GM19455 (cell line): Measurements from ENCODE around the gene WSB1.
"Not testable (repeated sequence)": the region's sequence is repeated elsewhere in the genome, so short reads cannot be mapped to it uniquely, and the experiment has no call there.

Experiments
- ATAC-seq: cut with Tn5 transposase; IDR thresholded peaks from one replicate; pipeline ENCODE4 v1.9.1; 2021; ENCODE audit not compliant: unreplicated experiment

WSB1 gene

DNA sequence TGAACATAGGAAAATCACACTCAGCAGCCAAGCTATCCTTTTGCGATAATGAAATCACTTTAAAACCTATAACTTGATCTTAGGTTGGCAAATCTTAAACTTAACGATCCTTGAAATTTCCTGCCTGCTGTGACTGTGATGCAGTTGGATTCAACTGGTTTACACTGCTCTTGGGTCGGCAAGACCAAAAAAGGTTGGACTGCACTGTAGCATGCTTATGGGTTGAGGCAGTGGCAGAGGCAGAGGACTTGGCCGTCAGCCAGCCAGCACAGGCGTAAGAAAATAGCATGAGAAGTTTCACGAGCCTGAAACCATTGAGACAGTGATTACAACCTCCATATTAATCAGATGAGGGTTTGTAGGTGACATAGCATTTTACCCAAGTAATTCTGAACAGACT is 21.4 kb downstream of the WSB1 start:
- ATAC-seq, result no peak

DNA sequence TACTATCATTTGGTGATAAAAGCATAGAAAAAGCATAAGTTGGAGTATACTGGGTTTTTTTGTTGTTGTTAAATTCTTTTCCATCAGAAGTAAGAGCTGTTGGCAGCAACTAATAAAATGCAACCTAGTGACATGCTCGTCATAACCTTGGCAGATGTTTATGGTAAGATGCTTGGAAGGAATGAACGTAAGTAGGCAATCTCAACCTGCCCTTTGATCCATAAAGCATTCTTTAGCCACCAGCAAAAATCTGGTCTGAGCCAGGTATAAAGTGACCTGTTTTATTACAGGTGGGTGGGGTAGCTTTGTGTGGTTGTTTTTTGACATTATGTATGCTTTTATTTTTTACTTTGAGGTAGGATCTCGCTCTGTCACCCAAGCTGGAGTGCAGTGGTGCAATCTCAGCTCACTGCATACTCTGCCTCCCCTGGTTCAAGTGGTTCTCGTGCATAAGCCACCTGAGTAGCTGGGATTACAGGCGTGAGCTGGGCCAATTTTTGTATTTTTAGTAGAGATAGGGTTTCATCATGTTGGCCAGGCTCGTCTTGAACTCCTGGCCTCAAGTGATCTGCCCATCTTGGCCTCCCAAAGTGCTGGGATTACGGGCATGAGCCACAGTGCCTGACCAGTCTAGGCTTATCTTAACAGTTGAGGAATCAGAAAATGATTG is 22.0 kb downstream of the WSB1 start:
- ATAC-seq, result no peak

DNA sequence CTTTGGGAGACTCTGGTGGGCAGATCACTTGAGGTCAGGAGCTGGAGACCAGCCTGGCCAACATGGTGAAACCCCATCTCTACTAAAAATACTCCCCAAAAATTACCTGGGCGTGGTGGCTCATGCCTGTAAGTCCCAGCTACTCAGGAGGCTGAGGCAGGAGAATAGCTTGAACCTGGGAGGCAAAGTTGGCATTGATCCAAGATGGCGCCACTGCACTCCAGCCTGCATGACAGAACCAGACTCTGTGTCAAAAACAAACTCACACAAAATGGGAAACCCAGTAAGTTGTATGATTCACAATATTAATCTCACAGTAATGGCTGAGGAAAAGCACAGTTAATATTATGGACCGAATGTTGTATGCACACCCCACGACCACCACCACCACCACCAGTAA is 24.3 kb downstream of the WSB1 start:
- ATAC-seq, result no peak

DNA sequence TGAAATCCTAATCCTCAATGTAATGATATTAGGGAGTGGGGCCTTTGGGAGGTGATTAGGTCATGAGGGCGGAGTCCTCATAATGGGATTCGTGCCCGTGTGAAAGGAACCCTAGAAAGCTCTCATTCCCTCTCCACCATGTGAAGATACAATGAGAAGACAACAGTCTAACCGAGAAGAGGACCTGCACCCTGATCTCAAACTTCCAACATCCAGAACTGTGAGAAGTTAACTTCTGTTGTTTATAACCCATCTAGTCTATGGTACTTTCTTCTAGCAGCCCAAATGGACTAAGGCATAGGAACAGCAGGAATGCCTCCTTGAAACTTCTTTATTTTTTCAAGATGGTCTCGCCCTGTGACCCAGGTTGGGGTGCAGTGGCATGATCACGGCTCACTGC is 24.7 kb downstream of the WSB1 start:
- ATAC-seq, result no peak

DNA sequence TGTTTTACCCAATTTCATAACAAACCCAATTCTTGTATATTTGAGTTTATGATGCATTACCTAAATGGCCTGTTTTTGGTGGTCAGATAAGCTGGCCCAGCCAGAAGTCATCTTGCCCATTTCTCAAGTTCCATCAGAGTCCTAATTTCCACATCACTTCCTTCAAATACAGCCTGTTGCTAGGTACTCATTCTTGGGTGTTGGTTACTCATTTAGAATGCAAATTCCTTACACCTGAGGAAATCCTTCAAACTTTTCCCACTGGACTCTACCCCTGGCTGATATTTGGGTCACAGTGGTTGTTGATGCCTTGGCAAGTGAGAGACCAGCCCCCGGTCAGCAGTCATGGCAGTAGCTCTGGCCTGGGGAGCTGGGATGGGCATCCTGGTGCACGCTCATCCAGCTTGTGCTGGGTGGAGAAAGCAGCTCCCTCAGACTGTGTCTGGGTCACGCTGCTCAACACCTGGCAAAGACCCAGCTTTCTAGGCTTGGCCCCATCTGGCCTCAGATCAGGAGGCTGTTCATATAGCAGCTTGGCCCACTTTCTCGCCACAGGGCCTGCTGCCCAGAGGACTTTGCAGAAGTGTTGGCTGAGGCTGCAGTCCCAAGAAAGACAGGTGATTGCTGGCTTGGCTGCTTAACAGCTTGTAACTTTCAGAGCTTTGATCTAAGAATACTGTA is 25.8 kb downstream of the WSB1 start:
- ATAC-seq, result no peak

DNA sequence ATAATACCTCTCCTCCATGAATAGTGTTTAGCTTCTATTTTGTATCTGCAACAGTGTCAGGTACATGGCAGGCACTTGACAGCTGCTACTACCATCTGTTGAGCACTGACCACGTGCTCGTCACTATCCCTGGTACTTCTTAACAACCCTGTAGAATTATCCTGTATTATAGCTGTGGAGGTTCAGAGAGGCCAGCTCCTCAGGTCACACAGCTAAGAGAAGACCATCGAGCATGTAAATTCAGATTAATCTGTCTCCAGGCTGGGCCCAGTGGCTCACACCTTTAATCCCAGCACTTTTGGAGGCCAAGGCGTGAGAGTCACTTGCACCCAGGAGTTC is 26.3 kb downstream of the WSB1 start:
- no peak for ATAC-seq

DNA sequence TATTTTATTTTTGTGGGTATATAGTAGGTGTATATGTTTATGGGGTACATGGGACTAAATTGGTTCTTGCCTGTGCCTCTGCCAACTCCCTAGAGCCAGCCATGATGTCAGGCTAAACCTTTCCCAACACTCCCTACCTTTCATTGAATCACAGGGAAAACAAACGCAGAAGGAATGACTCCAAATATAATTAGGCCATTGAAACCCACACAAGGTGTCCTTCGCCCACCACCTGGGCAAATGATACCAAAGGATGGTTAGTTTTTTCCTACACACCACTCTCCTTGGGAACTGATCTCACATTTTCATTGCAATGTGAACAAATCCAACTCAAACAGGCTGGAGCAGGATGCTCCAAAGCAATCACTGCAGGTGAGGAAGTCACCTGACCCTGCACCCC is 27.5 kb downstream of the WSB1 start:
- ATAC-seq, result no peak

DNA sequence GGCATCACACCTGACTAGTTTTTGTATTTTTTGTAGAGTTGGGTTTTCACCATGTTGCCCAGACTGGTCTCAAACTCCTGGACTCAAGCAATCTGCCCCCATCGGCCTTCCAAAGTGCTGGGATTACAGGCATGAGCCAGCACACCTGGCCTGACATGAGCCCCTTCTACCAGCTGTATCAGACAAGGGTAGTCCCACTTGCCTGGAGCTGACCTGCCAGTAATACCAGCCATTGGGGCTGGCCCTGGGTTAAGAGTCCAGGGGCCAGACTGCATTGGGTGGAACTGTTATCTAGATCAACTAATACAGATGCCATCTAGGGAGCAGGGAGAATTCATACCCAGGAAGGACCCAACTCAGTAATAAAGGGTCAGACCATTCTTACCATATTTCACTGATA is 28.1 kb downstream of the WSB1 start:
- ATAC-seq, result no peak

DNA sequence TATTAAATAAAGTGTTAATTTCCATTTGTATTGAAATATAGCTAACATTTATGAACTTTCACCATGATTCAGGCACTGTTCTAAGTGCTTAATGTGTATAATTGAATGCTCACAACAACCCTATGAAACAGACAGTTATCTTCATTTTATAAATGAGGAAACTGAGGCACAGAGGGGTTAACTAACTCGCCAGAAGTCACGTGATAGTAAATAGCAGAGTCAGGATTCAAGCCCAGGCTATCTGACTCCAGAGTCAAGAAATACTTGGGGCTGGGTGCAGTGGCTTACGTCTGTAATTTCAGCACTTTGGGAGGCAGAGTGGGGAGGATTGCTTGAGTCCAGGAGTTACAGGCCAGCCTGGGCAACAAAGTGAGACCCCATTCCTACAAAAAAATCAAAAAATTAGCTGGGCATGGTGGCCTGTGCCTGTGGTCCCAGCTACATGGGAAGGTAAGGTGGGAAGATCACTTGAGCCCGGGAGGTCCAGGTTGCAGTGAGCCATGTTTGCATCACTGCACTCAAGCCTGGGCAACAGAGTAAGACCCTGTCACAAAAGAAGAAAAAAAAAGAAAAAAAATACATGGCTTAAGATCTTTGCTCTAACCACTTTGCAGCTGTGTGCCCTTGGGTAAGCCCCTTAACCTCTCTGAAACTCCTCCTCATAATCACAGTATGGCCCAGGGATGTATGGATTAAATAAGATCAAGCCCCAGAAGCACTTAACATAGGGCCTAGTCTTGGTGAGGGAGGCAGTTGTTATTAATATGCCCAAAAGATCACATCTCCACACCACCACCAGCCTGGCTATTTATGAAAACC is 29.0 kb downstream of the WSB1 start:
- ATAC-seq, result no peak

DNA sequence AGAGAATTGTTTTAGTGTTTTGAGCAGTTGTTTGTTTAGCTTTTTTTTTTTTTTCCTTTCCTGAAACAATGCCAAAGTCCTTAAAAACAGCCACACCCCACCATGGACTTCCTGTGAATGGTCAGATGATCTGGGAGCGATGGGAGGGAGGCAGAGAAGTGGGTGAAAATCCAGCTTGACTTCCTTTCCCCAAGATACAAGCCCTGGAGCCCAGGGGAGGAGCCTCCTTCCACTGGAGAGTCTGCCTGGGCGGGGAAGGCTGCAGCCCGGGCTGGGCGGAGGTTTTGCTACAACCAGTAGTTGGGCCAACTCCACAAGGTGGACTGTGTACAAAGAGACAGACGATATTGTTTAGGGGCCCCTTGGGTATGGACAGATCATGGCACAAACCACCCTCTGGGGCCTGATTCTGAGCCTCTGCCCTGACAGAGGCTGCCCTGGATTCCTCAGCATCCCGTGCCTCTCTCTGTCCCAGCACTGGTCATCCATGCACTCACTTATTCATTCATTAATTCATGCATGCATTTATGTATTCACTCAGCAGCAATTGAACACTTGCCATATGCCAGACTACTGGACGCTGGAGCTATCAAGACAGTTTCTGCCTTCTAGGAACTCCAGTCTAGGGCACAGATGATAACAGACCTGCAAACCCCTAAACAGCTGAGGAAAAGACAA is 29.8 kb downstream of the WSB1 start:
- ATAC-seq, result no peak

DNA sequence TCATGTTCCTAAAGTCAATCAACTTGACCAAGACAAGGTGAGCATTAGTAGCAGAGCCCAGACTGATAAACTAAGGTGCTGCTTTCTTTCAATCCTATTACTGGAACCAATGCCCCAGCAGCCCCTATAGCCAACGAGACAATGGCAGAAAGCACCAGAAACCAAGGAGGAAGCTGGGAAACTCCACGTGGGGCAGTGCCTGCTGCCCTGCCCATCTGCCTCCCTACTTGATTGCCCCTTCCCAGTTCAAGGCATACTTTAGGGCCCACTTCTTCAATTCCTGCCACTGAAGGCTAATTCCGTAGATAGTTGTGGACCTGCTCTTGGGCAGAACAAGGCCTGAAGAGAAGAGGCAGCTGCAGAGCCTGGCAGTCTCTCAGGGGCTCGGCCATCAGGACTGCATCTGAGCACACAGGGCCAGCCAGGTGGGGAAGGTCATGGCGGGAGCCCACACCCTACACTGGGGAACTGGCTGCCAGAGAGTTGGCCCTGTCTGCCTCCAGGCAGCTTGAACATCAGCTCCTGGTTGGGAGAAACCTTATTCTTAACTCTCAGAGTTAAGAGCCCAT is 30.9 kb downstream of the WSB1 start:
- no peak for ATAC-seq

DNA sequence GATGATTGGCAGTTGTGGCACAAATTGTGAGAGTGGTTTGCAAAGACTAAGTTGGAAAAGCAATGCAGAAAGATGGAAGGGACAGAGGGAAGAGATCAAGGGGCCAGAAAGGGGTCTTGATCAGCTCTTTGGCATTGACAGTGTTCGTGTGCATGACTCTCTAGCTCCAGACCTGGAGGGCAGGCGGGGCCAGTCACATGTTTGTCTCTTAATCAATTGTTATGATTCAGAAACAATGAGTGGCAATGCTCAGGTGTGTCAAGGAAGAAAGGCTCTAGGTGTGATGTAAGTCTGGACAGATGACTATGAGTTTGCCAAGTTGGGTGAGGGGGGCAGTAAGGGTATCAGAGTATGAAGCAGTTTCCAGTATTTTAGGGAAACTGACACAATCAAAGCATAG is 32.1 kb downstream of the WSB1 start:
- ATAC-seq, result no peak

DNA sequence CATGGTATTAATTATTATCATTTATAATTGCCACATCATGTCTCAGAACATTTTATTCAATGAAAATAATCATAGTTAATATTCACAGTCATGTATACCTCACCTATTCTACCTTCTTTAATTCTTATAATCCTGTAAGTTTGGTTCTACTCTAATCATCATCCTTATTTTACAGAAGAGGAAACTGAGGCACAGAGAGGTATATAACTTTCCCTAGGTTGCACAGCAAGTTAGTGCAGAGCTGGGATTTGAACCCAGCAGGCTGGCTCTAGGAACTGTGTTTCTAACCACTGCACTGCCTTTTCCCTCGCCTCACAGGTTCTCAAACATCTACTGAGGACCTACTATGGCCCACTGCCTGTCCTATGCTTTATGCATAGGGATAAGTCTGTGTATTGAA is 32.7 kb downstream of the WSB1 start:
- no peak for ATAC-seq

DNA sequence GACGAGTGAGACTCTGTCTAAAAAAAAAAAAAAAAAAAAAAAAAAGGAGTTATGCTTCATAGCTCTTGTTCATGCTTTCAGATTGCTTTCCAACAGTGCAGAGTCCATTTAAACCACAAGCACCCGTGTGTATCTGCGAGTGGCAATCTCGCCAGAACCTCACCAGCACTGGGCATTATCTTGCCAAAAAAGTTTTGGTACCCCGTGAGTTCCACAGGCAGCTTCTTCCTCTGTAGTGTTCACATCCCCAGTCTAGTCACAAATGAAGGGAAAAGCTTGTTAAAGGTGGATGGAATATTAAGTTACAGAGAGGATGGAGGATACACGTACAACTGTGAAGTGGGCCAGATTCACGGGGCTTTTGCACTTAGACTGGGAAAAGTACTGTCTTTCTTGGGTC is 33.5 kb downstream of the WSB1 start:
- no peak for ATAC-seq

DNA sequence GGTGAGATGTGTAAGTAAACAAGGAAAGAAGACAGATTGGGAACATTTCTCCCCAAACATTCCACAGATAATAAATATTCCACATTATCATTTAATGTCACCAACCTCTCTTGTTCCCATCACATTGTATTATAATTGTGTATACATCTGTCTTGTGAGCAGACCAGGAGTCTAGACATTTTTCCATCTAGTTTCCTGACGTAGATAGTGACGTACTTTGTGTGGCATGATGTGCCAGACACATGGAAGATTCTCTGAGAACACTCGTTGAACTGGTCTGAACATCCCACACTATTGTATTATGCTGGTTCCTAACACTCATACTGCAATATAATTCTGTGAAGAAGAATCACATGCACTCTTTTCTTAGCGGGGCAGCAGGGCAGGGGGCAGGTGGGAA is 34.0 kb downstream of the WSB1 start:
- ATAC-seq, result no peak

DNA sequence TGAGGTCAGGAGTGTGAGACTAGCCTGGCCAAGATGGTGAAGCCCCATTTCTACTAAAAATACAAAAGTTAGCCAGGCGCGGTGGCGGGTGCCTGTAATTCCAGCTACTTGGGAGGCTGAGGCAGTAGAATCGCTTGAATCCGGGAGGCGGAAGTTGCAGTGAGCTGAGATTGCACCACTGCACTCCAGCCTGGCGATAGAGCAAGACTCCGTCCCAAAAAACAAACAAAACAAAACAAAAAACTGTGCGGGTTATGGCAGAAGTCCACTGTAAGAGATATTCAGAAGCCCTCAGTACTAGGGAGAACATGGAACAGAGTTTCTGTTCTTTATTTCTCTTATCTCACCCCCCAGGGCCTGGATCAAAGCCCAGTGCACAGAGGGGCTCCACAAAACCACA is 34.8 kb downstream of the WSB1 start:
- ATAC-seq, result not testable (repeated sequence)

DNA sequence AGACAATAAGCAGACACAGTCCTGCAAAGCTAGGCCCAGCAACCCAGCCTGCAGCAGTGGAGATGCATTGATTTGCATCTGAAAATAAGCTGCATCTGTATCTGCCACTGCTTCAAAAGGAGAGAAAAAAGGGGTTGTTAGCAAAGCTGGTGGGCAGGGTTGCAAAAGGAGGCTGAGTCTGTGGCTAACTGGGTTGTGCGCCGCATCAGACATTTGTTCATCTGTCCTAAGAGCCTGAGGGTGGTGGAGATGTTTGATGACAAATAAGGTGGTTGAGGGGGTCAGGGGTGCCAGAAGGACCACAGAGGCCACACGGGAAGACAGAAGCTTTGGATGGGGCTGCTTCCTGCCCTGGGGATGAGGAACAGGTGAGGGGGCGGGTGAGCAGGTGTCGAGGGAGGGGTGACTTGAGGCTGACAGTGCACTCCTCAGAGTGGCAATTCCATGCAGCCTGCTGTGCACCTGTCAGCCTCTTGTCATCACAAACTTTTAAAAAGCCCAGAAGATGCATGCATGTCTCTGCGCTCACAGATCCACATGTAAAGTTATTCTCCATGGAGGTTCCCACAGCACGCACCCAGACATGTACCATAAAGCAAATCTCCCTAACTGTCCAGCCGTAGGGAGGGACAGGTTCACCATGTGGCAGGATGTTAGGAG is 35.4 kb downstream of the WSB1 start:
- no peak for ATAC-seq

DNA sequence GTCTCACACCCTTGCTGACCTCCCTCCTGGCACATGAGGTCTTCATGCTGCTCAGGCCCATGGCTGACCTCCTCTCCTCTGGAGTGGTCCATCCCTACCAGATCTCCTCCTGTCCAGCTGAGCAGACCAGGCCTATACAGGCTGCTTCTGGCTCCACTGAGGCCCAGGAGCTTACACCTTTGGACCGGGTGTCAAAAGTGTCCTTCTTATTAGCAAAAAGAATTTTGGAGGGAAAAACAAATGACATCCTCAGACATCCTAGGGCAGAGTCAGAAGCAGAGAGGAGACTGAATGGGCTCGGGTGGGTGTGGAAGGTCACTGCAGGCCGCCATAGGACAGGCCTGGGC is 38.1 kb downstream of the WSB1 start:
- no peak for ATAC-seq

DNA sequence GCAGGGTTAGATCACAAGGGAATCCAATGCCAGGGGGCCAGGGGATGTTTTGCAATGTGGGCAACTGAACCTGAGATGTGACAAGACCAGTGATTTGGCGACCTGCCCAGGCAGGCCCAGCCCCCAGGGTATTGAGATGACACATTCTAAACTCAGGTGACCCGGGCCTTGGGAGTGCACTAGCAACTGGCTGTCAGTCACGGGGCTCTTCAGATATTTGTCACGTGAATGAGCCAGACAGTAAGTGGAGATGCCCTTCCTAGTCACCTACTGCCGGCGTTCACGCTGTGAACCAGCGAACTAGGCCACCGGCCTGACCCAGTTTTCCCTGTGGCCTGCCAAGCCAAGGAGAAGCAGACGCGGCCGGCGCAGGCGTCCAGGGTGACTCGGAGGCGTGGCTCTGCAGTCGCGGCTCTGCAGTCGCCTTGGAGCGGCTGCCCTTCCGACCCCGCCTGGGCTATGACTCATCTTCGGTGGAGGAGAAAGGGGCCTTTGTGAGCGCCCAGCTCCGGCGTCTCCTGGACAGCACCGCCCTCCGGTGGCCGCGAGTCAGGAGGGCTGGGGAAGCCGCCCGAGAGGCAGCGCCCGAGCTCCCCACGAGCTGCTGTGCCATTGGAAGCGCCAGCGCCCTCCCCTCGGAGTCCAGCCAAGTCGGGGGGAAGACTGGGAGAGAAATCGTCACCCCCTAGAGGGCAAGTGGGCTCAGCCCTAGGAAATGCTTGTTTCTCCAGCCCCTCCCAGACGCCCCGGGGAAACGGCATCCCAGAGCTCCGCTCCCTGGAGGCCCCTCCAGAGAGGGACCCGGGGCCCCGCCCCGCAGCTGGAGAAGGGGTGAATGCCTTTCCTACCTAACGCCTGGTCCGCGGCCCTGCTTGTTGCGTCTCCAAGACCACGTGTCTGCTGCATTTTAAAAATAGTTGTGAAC is 38.8 kb downstream of the WSB1 start:
- peak; percentile 87 for ATAC-seq

DNA sequence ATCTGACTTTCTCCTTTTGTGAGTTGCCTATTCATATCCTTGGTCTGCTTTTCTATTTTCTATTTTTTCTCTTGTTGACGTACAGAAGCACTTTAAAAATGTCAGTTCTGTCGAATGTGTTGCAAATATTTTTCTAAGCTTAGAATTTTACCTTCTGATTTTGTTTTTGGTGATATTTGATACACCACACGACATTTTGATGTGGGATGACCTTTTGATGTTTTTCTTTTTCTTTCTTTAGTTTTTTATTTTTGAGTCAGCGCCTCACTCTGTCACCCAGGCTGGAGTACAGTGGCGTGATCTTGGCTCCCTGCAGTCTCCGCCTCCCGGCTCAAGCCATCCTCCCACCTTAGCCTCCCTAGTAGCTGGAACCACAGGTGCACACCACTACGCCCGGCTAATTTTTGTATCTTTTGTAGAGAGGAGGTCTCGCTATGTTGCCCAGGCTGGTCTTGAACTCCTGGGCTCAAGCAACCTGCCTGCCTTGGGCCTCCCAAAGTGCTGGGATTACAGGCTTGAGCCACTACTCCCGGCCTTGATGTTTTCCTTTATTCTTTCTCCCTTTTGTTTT is 39.6 kb downstream of the WSB1 start:
- no peak for ATAC-seq
